ENCODE measurements around the gene CST7. TPM values are rescaled to one million over a fixed set of nuclear protein-coding genes. Genes with fewer than 3 reads are reported as not detected.

CST7 gene
- total and polyA plus RNA-seq, 2 donors (not counting 3 experiments of a cell fraction or from before 2014, with no cell fraction given) = not detected

GRCh38 chr20:24961384-24962181 lies 12.5 kb downstream of the CST7 start:
- ChIA-PET CTCF (interaction anchor here (0.7 kb wide), 1 partner anchor 204 kb away, joined by 3 read pairs; no protein-coding TSS in a partner anchor), POLR2A (no interaction called here)
- dilution Hi-C loops (cut with MboI; ENCODE audit: extremely low pct_ligation_motif_present, low sequenced_read_pairs) (no loop called here), intact Hi-C loops (cut with micrococcal nuclease) (no loop called here)
- no peak overlapping the region for H2AFZ ChIP-seq (ENCODE audit: low read depth, low read length)
- no peaks in the 10 kb centered on the region for H3K4me1 ChIP-seq (ENCODE audit: control insufficient read depth, extremely low read depth, insufficient read depth, low read length)
- no peaks in the 10 kb centered on the region for H3K9me3 ChIP-seq (replicated peaks; ENCODE audit: control insufficient read depth, insufficient read depth, low read length)
- no peaks in the 10 kb centered on the region for H3K9me1 ChIP-seq (replicated peaks; ENCODE audit: control insufficient read depth, extremely low read depth, insufficient read depth, low read length)
- DNase-seq (ENCODE audit: low read depth, low spot score) = no peak
- H3K27me3 ChIP-seq (ENCODE audit: control insufficient read depth in 2 of 2, insufficient read depth in 2 of 2, low read length in 2 of 2) = no peaks in the 10 kb centered on the region
- no TSS peak for BruUV-seq (replicated peaks)
- H3K36me3 ChIP-seq (ENCODE audit: control insufficient read depth in 2 of 2, extremely low read depth in 1 of 2, insufficient read depth in 2 of 2, low read length in 2 of 2) = peaks cover 2 to 14% of the 10 kb centered on the region in 2 experiments
- no peak overlapping the region for H3K9ac ChIP-seq (replicated peaks; ENCODE audit: extremely low read depth, insufficient read depth, low read length)
- no peak overlapping the region for H3K4me2 ChIP-seq (ENCODE audit: insufficient read depth, low read length)
- TF ChIP-seq CTCF (IDR thresholded peaks at IDR 0.05; ENCODE audit: extremely low read depth in 1 of 2, insufficient read depth in 1 of 2, low read depth in 1 of 2, low read length in 2 of 2) = no peak
- TF ChIP-seq EZH2 (IDR thresholded peaks at IDR 0.05; ENCODE audit: borderline replicate concordance, low read depth, low read length, severe bottlenecking) = no peak
- no peak for TF ChIP-seq POLR2AphosphoS5 (IDR thresholded peaks at IDR 0.05; ENCODE audit: insufficient read depth, low read depth, low read length)
- TF ChIP-seq MAX (IDR thresholded peaks at IDR 0.05; ENCODE audit: insufficient read depth, insufficient read length) = no peak
- no peak for TF ChIP-seq MYC (IDR thresholded peaks at IDR 0.05; ENCODE audit: low read depth, low read length)
- TF ChIP-seq JUN (IDR thresholded peaks at IDR 0.05; ENCODE audit: borderline replicate concordance, insufficient read depth, insufficient read length, low read depth) = no peak
- TF ChIP-seq FOS (IDR thresholded peaks at IDR 0.05; ENCODE audit: borderline replicate concordance, insufficient read depth, low read length) = no peak
- no peak for TF ChIP-seq POLR2A (IDR thresholded peaks at IDR 0.05; ENCODE audit: low read depth, low read length)
- no peak for TF ChIP-seq GATA2 (IDR thresholded peaks at IDR 0.05; ENCODE audit: insufficient read depth, insufficient read length, low read depth, low read length)
- no peak for FAIRE-seq
- no peak overlapping the region for H3K4me3 ChIP-seq (replicated peaks in 1 of 3; ENCODE audit: insufficient read depth in 1 of 3, low read depth in 1 of 3, low read length in 3 of 3)
- no peak overlapping the region for H3K27ac ChIP-seq (ENCODE audit: insufficient read depth, low read depth, low read length)
- H3K79me2 ChIP-seq (ENCODE audit: control insufficient read depth, insufficient read depth, low read length) = no peaks in the 10 kb centered on the region
- no peaks in the 10 kb centered on the region for H4K20me1 ChIP-seq (replicated peaks; ENCODE audit: control insufficient read depth, extremely low read depth, insufficient read depth, low read length)

Data from endothelial cell of umbilical vein (primary cell).